Adipose tissue (tissue), 3 donors: ENCODE measurements around the gene NAALADL2. TPM values are rescaled to one million over a fixed set of nuclear protein-coding genes. Genes with fewer than 3 reads are reported as not detected.
"Not testable (repeated sequence)": the region's sequence is repeated elsewhere in the genome, so short reads cannot be mapped to it uniquely, and the experiment has no call there.

Experiments
- H3K27ac ChIP-seq: one replicate; pipeline ENCODE4 v1.5.1; 2013; ENCODE audit warnings: low read depth, low read length
- WGBS, 3 donors: extraction: QIAGEN DNeasy Blood & Tissue Kit; methylation state at CpG; one replicate each; pipeline ENCODE4 v1.1.7; 2013; 5-methylcytosine and 5-hydroxymethylcytosine counted together
- polyA plus RNA-seq, 3 donors: library from polyadenylated mRNA; stranded (reverse); fragments of 200-250 nt; gene quantifications; one replicate each; pipeline ENCODE4 v1.2.3, GENCODE V29; 2013
- donor health status: healthy with polysubstance abuse.
- donor health status: Bipolar disorder and iron deficiency.
- donor health status: healthy.

NAALADL2 gene
- polyA plus RNA-seq, 3 donors, result 0.67 to 2.1 (median 0.91) TPM

DNA sequence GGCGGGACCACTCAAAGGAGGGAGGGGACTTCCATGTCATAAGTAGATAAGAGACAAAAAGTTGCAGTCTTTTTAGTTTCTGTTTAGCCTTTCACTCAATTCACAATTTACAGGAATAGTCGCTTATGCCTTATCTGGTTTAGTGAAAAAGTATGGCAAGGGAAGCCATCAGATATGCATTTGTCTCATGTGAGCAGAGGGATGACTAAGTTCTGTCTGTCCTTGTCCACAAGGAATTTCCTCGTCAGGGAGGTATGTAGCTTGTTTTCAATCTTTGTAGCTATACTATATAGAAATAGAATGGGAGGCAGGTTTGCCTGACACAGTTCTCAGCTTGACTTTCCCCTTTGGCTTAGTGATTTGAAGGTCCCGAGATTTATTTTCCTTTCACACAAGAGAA, 882.8 kb downstream of the NAALADL2 start:
- no peak overlapping the region for H3K27ac ChIP-seq
- WGBS, 3 donors, result 82 to 87% (median 87%) methylated on average over 4 of the region's 4 CpGs

- no peak overlapping the region for H3K27ac ChIP-seq
- WGBS, 3 donors, result 82 to 91% (median 88%) methylated on average over 5 of the region's 5 CpGs
Measured at GRCh38 chr3:175743733-175744400, 884.7 kb downstream of the NAALADL2 start.

GRCh38 chr3:175746308-175746707, 887.2 kb downstream of the NAALADL2 start:
- no peak overlapping the region for H3K27ac ChIP-seq
- WGBS, 3 donors, result 86 to 88% (median 87%) methylated on average over 2 of the region's 2 CpGs

DNA sequence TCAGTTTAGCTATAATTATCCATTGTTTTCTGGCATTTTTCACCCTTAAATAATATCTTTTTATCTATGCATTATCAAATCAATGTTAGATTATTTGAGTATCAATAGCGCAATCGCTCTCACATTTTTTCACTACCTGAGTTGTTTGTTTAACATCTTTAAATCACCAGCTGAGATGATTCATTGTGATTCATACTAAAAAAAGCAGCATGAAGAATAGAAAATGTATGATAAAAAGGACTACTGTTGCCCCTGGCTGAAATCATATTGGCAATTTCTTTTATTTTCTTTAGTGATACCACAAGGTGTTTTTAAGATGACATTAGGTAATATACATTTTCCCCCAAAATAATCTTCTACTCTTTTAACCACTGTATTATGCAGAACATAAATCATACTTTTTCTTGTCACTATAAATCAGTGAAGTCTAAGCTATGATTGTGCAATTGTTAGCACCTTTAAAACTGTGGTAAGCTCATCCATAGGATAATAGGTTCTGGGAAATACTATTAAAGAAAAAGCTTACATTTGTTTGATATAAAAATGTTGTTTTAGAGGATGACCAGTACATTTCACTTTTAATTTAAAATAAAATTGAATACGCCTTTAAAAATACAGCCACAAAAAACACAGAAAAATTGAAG, 889.1 kb downstream of the NAALADL2 start:
- 90 to 95% (median 94%) methylated on average over 3 of the region's 3 CpGs for WGBS, 3 donors
- H3K27ac ChIP-seq, result no peak overlapping the region

DNA sequence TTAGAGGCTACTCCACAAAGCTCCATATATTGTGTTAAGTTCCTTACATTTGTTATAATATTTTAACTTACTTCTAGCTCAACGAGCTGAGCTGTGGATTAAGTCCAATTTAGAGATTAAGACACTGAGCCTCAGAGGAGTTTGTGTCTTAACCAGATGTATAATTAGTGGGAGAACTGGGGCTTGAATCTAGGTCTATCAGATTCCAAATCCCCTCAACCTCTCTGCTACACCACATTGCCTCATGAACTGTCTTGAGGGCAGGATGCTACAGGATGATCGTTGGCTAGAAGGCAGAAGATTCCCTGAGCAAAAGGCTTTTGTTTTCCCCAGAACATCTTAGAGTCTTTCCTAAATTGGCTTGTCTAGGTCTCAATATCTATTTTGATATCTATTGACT, 890.8 kb downstream of the NAALADL2 start:
- H3K27ac ChIP-seq, result no peak overlapping the region
- WGBS, 3 donors, result 63 to 79% (median 74%) methylated on average over 2 of the region's 2 CpGs

DNA sequence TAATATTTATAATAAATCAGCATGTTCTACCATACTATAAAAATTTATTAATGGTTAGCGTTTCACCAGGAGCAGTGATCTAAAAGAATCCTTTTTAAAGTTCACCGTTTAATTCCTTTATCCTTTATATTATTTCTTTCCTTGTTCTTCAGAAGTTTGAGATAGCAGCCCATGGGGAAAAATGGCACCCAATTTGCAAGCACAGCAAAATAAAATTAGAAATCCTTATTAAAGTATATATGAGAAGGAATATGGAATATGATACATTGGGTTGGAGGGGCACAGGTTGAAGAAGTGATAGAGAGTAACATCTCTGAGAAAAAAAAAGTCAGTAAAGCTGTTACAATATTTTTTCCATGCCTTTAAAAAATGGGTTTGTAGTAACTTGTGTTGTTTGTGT, 892.0 kb downstream of the NAALADL2 start:
- H3K27ac ChIP-seq, result no peak overlapping the region
- WGBS, 3 donors, result 89 to 98% (median 92%) methylated on average over 2 of the region's 2 CpGs

DNA sequence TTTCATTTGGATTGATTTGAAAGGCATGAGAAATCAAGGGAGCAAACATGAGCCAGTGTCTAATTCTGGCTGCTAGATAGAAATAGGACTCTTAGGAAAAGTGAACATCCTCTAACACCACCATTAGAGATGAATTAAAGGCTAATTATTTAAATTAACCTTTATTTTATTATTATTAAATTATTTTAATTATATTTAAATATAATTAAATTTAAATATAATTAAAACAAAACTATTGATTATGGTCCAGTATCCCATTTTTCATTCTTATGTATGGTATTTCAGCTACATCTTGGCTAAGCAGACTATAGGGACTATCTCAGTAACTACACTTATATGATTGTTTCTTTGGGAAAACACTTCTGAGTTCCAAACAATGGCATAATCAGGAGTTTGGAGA, 904.8 kb downstream of the NAALADL2 start:
- H3K27ac ChIP-seq, result no peak overlapping the region

DNA sequence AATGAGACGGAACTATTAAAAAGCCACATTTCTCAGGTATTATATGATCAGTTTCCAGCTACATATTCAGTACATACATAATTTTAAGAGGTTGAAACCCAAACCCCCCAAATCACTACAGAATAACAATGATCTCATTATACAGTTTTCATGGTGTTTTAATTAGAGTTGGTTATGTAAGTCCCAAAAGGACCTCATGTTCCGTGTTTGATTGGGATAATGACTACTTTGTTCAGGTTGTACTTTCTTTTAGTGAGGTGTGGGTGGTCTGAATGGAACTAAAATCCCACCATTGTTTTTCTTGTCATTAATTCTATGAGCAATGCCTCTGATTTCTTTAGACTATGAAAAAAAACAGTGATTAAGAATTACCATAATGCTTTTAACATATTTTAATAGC, 905.6 kb downstream of the NAALADL2 start:
- WGBS, 3 donors, result 83 to 94% (median 93%) methylated on average over 2 of the region's 2 CpGs

DNA sequence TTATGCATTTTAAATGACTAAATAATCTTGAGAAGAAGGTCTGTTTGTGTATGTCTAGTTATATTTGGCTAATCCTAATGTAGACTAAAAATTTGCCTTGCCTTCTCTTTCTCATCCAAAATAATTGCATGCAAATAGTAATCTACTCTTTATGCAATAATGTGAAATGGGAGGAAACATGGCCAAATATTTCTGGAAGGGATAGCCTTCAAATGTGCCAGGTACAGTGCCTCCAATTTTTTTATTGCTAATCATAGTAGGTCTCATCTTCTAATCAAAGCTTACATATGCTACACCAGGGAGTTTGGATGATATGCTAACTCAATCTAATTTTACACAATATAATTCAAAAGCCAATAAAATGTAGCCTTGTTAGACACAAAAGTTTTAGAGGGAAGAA, 911.3 kb downstream of the NAALADL2 start:
- no peak overlapping the region for H3K27ac ChIP-seq

More for the DNA sequence above, 905.6 kb downstream of the NAALADL2 start:
- H3K27ac ChIP-seq, result no peak overlapping the region

- H3K27ac ChIP-seq, result no peak overlapping the region
- WGBS, 3 donors, result 49 to 68% (median 61%) methylated on average over 3 of the region's 3 CpGs
Measured at GRCh38 chr3:175777495-175777894, 918.4 kb downstream of the NAALADL2 start.

GRCh38 chr3:175777965-175778364, 918.8 kb downstream of the NAALADL2 start:
- no peak overlapping the region for H3K27ac ChIP-seq
- 84 to 94% (median 85%) methylated on average over 3 of the region's 3 CpGs for WGBS, 3 donors

- no peak overlapping the region for H3K27ac ChIP-seq
- WGBS, 3 donors, result 33 to 74% (median 54%) methylated on average over 1 of the region's 1 CpG
Measured at GRCh38 chr3:175778994-175779393, 919.9 kb downstream of the NAALADL2 start.

- WGBS, 3 donors, result 70 to 100% (median 78%) methylated on average over 2 to 7 of the region's 16 CpGs
- H3K27ac ChIP-seq, result not testable (repeated sequence)
Measured at GRCh38 chr3:175787109-175787508, 928.0 kb downstream of the NAALADL2 start.

- H3K27ac ChIP-seq, result no peak overlapping the region
Measured at GRCh38 chr3:175792245-175792644, 933.1 kb downstream of the NAALADL2 start.

DNA sequence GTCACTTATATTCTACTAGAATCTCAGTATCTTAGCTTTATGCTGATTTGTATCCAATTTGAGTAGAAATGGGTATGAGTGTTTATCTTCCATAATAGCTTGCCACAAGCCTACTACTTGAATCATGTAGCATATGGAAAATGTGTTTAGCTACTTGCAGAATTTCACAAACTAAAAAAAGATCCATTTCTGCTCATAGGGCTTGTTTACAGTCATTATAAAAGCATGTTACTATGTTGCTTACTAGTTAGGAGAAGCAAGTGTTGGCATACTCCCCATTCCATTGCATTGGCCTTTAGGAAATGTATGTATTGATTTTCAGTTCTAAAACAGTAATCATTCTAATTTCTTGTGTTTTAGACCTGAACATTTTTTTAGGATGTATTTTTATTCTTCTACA, 939.2 kb downstream of the NAALADL2 start:
- no peak overlapping the region for H3K27ac ChIP-seq

DNA sequence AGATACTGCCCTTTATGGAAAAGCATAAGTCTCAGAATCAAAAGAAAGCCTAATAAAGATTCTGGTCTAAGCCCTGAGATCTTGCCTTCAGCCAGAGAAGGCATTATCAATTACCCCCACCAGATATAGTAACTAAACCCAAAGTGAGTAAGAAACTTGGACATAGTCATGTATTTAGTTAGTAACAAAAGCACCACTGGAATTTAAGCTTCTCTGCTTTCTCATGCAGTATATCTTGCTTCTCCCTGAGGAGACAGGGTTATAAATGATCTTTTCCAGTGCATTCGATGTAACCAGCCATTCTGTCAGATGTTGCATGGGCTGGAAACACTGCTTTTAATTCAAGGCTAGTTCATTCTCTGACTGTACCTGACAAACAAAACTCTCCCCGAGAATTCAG, 946.7 kb downstream of the NAALADL2 start:
- WGBS, 3 donors, result 31 to 69% (median 61%) methylated on average over 2 of the region's 2 CpGs

DNA sequence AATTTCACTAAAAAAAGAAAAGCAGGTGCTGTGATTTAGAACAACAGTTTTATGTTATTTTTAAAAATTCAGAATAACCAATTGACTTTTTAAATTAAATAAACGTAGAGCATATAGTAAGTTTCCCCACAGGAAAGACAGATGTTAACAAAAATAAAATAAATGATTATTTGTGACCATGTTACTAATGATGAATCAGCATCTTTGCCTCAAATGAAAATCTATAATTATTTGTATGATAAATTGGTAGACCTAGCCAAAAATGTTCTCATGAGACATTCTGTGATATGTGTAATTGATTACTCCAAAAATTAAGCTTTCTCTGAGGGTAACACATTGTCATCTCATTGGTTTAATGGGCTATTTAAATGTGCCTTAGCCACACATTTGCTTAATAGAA, 948.0 kb downstream of the NAALADL2 start:
- WGBS, 3 donors, result 67 to 80% (median 73%) methylated on average over 1 of the region's 1 CpG
- no peak overlapping the region for H3K27ac ChIP-seq

More for the DNA sequence above, 946.7 kb downstream of the NAALADL2 start:
- H3K27ac ChIP-seq, result no peak overlapping the region

GRCh38 chr3:175818811-175819464, 959.8 kb downstream of the NAALADL2 start:
- 81 to 83% (median 81%) methylated on average over 3 of the region's 3 CpGs for WGBS, 3 donors
- no peak overlapping the region for H3K27ac ChIP-seq

- not testable (repeated sequence) for H3K27ac ChIP-seq
- 82 to 89% (median 84%) methylated on average over 7 of the region's 7 CpGs for WGBS, 3 donors
Measured at GRCh38 chr3:175822766-175823491, 963.8 kb downstream of the NAALADL2 start.
